Activated naive CD8-positive, alpha-beta T cell treated with anti-CD3 and anti-CD28 coated beads, Interleukin-2, amount 50 U/mL, for 16 hours (primary cell): ENCODE measurements around the gene DGCR6.
"Not testable (repeated sequence)": the region's sequence is repeated elsewhere in the genome, so short reads cannot be mapped to it uniquely, and the experiment has no call there.

Source experiments
- DNase-seq: peaks from one replicate; pipeline ENCODE4 v3.0.0-alpha.2; 2020; ENCODE audit warnings: low read depth, low spot score

Gene DGCR6

GRCh38 chr22:18960166-18960820, 54.2 kb downstream of the DGCR6 start:
- DNase-seq, result not testable (repeated sequence)

DNA sequence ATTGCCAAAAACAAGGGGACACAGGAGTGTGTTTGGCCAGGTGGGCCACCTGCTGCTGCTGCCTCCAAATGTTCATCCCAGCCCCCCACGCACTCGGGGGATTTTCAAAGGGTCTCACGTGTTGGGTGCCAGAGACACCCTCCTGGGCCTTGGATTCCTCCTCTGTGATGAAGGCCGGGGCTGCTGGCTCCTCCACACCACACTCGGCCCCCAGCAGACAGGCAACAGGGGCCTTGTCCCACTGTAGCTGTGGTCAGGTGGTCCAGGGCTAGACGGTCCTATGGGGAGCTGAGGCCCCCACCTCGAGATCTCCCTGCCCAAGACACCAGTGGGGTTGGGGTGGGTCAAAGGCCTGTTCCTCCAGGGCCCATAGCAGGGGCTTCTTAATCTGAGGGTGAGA, 55.1 kb downstream of the DGCR6 start:
- DNase-seq, result not testable (repeated sequence)
